GM13976 (cell line): ENCODE results near the gene TIMELESS.
"Not testable (repeated sequence)": the region's sequence is repeated elsewhere in the genome, so short reads cannot be mapped to it uniquely, and the experiment has no call there.

Experiments
- DNase-seq: peaks from one replicate; pipeline ENCODE4 v3.0.0; 2012; ENCODE audit warnings: low spot score
- in situ Hi-C: fragments of 300-500 bp; cut with MboI; formaldehyde crosslinking; loops from one replicate; pipeline ENCODE4 v1.12.0; 2022; ENCODE audit warnings: low sequenced_read_pairs, mixed read lengths, inconsistent platforms; ENCODE audit not compliant: unreplicated experiment
- TF ChIP-seq, protein P1 (sequence below): IDR thresholded peaks from 2 replicates; pipeline ENCODE4 v1.5.1; 2012; ENCODE audit warnings: borderline replicate concordance, mild to moderate bottlenecking; ENCODE audit not compliant: insufficient read depth; ENCODE audit errors: extremely low read depth, missing control alignments, control extremely low read depth

TIMELESS gene

DNA sequence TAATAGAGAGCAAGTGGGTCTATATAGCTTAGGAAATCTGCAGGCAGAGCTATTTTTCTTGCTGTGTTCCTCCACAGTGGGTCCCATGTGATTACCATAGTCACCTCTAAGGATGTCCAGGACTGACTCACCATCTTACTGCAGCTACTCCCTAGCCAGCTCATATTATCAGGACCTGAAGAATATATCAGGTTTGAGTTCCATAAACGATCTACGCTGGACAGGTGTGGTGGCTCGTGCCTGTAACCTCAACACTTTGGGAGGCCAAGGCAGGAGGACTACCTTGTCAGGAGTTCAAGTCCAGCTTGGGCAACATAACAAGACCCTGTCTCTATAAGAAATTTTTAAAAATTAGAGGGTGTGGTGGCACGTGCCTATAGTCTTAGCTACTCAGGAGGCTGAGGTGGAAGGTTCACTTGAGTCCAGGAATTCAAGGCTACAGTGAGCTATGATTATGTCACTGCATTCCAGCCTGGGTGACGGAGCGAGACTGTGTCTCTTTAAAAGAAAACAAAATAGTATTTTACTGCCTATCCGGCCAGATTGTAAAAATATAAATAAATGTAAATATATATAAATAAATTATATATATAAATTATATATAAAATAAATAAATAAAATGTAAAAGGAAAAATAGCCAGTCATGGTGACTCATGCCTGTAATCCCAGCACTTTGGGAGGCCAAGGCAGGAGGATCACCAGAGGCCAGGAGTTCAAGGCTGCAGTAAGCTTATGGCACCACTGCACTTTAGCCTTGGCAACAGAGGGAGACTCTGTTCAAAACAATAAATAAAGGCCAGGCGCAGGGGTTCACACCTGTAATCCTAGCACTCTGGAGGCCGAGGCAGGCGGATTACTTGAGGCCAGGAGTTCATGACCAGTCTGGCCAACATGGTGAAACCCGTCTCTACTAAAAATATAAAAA, 12.3 kb upstream of the TIMELESS start:
- TF ChIP-seq, protein P1, sequence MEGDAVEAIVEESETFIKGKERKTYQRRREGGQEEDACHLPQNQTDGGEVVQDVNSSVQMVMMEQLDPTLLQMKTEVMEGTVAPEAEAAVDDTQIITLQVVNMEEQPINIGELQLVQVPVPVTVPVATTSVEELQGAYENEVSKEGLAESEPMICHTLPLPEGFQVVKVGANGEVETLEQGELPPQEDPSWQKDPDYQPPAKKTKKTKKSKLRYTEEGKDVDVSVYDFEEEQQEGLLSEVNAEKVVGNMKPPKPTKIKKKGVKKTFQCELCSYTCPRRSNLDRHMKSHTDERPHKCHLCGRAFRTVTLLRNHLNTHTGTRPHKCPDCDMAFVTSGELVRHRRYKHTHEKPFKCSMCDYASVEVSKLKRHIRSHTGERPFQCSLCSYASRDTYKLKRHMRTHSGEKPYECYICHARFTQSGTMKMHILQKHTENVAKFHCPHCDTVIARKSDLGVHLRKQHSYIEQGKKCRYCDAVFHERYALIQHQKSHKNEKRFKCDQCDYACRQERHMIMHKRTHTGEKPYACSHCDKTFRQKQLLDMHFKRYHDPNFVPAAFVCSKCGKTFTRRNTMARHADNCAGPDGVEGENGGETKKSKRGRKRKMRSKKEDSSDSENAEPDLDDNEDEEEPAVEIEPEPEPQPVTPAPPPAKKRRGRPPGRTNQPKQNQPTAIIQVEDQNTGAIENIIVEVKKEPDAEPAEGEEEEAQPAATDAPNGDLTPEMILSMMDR = no peak
- no peak for DNase-seq
- in situ Hi-C loops = loop anchor here (10.0 to 25.0 kb wide), 2 partner anchors 147 to 249 kb away; partner anchors contain the start of genes CNPY2, NABP2 and RNF41

DNA sequence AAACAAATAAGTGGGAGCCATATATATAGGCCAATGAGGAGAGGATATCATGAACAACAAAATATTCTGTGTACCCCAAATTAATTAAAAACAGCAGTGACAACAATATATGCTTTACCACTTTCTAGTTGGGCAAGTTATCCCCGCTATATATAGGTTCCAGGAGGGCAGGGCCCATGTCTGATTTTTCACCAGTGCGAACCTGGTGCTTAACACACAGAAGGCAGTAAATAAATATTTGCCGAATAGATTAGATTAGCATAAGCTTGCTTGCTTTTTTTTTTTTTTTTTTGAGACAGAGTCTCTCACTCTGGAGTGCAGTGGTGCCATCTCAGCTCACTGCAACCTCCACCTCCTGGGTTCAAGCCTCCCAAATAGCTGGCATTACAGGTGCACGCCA, 8.6 kb upstream of the TIMELESS start:
- in situ Hi-C loops = loop anchor here (25.0 kb wide), 1 partner anchor 246 kb away; the partner anchor contains the start of genes NABP2 and RNF41
- TF ChIP-seq, protein P1 = no peak
- no peak for DNase-seq

DNA sequence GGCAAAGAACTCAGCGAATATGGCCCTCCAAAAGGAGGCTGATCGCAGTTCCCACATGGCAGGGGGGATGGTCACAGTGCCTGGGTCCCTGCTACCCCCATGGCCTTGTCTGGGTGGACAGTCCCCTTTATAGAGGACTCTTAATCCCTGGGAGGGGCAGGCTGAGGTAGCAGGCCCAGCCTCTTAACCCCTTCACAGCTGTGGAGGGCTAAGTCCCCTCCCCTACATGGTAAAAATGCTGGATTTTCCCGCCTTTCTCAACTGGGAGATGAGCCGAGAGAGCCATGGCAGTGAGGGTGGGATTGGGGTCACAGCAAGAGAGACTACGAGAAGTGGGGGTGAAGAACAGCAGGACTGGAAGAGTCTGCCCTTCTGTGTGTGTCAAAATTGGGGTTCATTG, 5.3 kb upstream of the TIMELESS start, which contains the start of gene MIP:
Gene MIP (minus strand): TSS at position 101 of the 400 bp plus-strand sequence. CDS start 44 bp downstream, at position 57.
- no peak for DNase-seq

DNA sequence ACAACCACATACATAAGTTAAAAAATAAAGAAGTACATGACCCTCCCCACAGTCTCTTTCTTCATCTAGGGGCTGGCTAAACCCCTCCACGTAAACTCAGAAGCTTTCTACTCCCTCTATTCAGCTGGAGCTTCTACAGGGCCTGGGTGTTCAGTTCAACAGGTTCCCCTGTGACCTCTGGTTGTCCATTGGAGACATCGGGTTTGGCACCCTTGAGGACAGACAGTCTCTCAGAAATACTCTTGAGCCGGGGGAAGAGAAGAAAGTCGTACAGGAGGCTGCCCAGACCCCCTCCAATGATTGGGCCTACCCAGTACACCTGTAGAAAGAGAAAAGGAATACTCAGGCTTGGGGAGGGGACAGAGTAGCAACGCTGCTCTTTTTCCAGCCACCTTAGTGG, 1.9 kb upstream of the TIMELESS start:
- TF ChIP-seq, protein P1 = no peak
- in situ Hi-C loops = loop anchor here (25.0 kb wide), 1 partner anchor 239 kb away; the partner anchor contains the start of genes NABP2 and RNF41
- no peak for DNase-seq

More for the DNA sequence above, 5.3 kb upstream of the TIMELESS start, which contains the start of gene MIP:
- TF ChIP-seq, protein P1 = no peak
- in situ Hi-C loops = loop anchor here (25.0 kb wide), 1 partner anchor 242 kb away; the partner anchor contains the start of genes NABP2 and RNF41

DNA sequence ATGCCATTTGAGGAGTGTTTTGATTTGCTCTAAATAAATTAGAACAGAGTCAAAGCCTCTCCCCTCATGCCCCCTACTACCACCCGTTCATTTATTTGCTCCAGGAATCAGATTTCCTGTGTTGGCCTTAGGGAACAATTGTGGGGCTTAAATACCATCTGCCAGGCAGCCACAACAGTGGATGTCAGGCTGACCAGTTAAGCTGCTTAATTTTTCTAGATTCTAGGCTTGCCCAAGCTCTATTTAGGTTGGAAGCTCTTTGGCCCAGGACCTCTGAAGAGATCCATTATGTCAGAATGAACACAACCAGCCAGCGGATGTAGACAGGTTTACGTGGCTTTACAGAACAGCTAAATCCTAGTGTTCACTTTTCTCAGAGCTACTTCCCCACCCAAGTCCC, 1.0 kb upstream of the TIMELESS start:
- TF ChIP-seq, protein P1 = no peak
- no peak for DNase-seq
- in situ Hi-C loops = loop anchor here (25.0 kb wide), 1 partner anchor 238 kb away; the partner anchor contains the start of genes NABP2 and RNF41

DNA sequence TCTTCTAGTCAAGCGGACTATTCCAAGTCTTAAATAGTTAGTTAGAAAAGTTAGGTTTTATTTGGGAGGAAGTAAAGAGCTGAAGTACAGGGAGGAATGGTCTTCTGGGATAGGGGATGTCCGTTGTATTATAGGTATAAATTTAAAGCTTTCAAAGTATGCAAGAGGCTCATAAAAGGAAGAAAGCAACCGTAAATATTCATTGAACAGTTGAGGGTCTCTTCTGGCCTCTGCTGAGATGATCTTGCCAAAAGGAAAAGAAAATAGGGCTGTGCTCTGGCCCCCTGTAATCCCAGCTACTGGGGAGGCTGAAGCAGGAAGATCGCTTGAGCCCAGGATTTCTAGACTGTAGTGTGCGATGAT, 377 bp upstream of the TIMELESS start:
- DNase-seq = no peak
- in situ Hi-C loops = no loop called here
- TF ChIP-seq, protein P1 = no peak

DNA sequence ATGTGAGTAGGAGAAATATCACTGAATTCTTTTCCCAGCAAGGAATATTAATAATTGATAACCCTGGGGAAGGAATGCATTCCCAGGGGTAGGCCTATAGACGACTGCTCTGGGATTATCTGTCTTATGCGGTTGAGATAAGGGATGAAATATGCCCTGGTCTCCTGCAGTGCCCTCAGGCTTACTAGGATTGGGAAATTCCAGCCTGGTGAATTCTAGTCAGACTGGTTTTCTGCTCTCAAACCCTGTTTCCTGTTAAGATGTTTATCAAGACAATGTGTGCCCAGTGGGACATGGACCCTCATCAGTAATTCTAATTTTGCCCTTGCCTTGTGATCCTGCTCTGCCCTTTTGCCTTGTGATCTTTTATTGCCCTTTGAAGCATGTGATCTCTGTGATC, 6.0 kb downstream of the TIMELESS start:
- DNase-seq, in situ Hi-C loops: not testable (repeated sequence)
